Melanocyte of skin (primary cell): ENCODE data around the gene EGLN3. TPM values are rescaled to one million over a fixed set of nuclear protein-coding genes. Genes with fewer than 3 reads are reported as not detected.

Experiments
- total RNA-seq, 2 donors: library from RNA; depleted of rRNA; stranded (reverse); fragments of >200 nt; gene quantifications; 2 replicates each; pipeline ENCODE4 v1.2.3, GENCODE V29; 2012

EGLN3 gene
- total RNA-seq: 1 to 10 TPM; 6.3 to 8.3 TPM

GRCh38 chr14:33950320-33951182, at the start of gene EGLN3:
TSS of gene EGLN3 (minus strand) at chr14:33951074. CDS start at chr14:33950752, 322 bp downstream.

